HG03103 (cell line): ENCODE results near the gene ATP2B3.

Experiments
- ATAC-seq: cut with Tn5 transposase; IDR thresholded peaks from one replicate; pipeline ENCODE4 v1.9.1; 2021; ENCODE audit warnings: low read depth; ENCODE audit not compliant: unreplicated experiment

ATP2B3 gene

DNA sequence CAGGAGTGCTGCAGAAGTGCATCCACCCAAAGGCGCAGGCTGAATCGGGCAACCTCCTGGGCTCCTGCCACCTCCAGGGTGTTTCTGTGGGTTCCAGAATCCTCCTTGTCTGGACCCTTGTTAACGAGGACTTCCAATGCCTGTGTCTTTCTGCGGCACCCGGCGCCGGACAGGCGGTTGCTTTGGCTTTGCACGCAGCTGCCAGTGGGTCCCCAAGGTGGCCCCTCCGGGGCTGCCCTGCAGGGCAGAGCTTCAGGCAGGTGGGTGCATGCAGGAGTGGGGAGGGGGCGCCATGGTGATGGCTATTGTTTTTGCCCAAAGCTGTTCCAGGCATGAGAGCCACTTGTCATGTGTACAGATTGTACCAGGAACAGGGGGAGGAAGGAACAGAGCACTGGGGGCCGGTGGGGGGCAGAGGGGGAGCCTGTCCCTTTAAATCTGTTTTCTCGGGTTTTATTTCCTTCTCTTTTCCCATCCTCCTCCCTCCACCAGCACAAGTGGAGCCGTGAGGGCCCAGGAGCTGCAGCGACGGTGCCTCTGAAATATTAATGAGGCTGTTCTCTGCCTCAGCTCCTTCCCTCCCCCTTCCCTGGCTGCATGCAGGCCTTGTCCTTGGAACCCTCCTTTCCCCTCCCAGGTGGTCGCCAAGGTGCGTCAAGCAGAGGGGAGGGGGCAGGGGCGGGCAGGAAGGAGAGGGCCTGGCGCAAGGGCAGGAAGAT lies 13.1 kb downstream of the ATP2B3 start:
- no peak for ATAC-seq

DNA sequence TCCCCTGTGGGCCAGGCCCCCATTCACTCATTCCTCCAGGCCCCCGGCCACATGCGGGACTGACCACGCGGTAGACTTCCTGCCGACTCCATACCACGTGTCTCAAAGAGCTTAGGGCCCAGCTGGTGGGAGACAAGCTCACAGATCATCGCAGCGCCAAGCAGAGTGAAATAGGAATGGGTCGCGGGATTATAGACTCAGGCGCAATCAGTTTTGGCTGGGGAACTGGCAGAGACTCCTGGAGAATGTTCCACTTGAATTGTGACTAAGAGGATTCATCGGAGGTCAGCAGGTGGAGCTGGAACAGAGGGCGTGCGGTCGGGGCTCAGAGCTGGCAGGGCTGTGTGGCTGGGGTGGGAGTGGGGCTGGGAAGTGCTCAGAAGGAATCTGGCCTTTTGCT lies 15.6 kb downstream of the ATP2B3 start:
- ATAC-seq, result no peak

DNA sequence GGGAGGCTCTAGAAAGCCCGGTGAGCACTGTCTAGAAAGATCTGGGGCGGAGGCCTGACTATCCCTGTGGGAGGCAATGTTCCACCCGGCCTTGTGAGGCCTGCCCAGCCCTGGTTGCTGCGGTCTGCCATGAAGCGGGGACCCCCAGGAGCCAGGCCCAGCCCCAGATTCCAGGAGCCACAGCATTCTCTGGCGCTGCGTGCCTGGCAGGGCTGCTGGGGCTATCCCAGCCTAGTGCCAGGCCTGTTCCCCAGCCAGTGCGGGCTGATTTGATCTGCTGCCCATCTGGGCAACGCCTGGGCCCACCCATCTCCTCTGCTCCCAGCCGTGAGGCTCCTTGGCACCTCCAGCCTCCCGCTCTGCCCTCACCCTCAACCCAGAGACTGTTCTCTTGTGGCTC lies 19.6 kb downstream of the ATP2B3 start:
- no peak for ATAC-seq

DNA sequence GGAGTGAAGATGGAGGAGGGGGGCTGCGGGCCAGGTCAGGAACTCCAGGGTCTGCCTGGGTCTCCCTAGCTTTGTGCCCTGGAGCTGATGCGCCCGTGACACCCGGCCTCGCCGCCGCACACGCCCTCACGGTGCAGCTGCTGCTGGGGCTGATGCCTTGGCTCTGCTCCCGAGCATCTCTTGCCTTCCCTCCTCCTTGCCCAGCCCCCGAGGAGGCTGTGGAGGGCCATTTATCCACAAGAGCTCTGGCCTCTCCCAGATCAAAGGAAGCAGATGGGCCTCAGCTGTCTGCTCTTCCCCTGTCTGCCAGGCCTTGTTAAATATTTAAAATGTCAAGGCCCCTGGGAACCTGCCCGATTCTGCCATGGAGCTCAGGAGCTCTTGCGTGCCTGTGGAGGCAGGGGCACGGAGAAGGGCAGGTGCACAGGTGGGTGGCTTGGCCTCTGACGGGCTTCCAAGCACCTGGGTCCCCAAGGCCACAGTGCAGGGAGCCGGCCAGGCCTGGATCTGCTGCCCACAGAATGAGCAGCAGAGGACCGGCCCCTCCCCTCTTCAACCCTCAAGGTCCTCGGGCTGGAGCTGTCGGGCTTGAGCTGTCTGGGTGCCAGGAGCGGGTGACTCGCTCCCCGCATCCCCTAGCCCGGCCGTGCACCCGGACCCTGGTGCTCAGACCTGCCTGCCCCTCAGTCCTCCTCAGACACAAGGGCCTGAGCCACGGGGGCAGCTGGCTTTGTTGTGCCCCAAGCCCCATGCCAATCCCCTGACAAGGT lies 20.3 kb downstream of the ATP2B3 start:
- no peak for ATAC-seq

DNA sequence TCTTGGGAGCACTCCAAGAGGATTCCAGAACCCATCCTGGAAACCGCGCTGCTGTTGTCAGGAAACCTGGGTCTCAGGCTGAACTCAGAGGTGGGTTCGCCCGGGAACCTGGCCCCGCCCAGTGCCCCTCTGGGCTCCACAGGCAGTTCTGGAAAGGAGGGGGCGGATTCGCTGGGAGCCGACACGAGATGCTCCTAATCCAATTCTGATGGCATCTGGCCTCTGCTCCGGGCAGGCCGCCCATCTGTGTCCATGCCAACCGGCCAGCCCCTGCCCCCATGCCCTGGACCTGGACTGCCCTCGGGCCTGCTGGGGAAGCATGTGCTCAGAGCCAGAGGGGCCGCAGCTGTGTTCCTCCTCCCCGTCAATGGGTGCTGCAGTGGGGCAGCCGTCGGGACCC lies 21.0 kb downstream of the ATP2B3 start:
- ATAC-seq, result no peak

DNA sequence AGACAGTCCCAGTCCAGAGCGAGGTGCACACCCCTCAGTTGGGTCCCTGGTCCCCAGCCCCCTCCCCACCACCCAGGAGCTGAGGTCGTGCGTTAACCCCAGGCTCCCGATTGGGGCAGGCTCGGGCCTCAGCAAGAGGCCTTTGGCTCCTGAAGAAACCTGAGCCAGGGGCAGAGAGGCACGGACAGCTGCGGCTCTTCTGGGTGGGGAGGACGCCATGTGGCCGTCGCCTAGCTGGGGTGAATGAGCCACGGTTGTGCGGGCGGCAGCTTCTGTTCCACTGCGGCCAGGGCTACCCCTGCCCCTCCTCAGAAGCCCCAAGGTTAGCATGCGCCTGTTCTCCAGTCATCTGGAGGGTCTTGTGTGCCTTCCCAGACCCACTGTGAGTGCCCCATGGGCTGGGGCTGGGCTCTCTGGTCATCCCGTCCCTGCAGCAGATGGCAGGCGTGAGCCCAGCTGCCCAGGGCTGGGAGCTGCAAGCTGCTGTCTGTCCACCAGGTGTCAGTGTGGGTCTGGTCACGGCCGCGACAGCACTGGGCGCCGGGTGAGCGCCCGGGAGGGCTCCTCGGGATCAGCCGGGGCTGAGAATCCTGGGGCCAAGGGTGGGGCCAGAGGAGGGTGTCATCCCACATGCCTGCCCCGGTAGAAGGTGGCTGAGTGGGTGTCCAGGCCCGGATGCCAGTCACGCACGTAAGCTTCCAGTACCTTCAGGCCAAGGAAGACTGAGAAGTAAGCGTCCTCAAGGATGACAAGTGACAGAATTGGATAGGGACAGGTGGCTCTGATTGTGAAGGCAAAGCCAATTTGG lies 21.9 kb downstream of the ATP2B3 start:
- no peak for ATAC-seq

DNA sequence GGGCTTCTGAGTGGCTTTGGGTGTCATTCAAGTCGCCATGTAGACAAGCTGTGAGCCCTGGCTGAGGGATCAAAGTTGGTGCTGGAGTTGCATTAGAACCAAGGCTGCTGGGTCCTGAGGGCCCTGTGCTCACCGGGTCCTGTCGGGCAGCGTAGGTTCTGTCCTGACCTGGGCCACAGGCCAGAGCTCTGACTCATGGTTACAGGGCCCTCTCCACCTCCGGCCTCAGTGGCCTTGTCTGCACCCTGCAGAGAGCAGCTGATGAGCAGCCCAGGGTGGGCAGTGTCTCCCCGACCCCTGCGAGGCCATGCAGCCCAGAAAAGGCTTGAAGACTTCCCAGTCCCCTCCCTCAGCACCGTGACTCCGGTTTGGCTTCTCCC lies 22.5 kb downstream of the ATP2B3 start:
- no peak for ATAC-seq

DNA sequence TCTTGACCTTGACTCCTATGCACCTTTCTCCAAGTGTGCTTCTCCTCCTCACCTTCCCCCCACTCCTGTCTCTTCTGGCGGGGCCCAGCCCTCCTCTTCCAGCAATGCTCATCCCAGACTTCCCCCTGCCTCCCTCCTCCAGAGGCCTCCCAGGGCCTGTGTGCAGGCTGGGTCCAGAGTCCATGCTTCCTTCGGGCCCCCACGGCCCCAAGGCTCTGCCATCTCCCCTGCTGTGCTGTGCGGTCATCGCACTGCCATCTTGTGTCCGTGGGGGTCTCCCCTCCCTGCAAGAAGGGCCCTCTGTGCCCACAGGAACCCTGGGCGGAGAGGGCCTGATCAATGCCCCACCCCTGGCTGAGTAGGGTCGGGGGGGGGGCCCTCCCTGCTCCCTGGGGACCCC lies 27.3 kb downstream of the ATP2B3 start:
- no peak for ATAC-seq

DNA sequence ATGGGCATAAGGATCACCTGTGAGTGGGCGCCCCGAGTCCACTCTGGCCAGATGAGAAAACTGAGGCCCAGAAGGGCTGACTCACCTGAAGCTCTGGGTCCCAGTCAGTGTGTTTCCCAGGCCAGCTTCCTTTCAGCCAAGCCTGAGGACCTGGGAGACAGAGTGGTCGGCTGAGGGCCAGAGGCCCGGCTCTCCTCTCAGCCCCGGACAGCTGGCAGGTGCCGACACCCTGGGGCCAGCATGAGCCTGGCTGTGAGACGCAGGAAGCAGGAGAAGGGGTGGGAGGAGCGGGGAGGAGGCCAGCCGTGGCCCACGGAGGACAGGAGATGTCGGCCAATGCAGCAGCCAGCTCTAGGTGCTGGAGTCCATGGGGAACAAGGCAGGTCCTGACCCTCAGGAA lies 28.9 kb downstream of the ATP2B3 start:
- ATAC-seq, result no peak

DNA sequence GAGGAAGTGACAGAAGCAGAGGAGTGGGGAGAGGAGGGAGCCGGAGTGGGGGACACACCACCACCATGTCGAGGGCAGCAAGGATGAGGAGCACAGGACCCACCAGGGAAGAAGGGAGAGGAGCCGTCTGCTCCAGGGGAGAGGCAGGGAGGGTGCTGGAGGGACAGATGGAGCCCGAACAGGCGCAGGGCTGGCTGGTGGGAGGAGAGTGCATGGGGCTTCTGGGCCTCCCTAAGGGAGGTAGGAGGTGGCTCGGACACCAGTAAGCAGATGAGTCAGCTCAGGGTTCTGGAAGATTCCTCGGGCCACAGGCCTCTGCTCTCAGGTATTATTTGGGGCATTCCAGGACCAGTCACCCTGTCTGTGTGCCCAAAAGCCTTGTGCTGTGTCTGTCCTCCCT lies 29.8 kb downstream of the ATP2B3 start:
- no peak for ATAC-seq

DNA sequence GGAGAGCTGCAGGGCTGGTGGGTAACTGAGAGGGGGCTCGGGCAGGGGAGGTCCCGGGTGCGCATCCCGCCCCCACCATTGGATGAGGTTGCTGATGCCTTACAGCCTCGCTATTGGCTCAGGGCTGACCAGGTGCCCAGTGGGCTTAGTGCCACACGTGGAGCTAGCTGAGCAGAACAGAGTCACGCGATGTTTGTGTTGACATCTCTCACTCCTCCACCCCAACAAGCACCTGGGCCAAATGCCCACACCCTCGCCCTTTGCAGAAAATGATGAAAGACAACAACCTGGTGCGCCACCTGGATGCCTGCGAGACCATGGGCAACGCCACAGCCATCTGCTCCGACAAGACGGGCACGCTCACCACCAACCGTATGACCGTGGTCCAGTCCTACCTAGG lies 31.8 kb downstream of the ATP2B3 start:
- no peak for ATAC-seq

DNA sequence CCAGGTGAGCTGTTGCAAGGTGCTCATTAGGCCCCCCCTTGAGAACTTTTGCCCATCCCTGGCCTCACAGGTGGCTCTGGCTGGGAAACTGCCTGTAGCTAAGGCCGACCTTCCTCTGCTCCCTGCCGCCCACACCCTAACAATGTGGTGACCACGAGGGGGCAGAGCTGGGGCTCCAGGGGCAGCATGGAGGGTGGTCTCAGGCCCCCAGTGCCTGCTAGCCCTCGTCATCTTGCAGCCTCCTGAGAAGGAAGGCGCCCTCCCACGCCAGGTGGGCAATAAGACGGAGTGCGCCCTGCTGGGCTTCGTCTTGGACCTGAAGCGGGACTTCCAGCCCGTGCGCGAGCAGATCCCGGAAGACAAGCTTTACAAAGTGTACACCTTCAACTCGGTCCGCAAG lies 32.4 kb downstream of the ATP2B3 start:
- ATAC-seq, result no peak

DNA sequence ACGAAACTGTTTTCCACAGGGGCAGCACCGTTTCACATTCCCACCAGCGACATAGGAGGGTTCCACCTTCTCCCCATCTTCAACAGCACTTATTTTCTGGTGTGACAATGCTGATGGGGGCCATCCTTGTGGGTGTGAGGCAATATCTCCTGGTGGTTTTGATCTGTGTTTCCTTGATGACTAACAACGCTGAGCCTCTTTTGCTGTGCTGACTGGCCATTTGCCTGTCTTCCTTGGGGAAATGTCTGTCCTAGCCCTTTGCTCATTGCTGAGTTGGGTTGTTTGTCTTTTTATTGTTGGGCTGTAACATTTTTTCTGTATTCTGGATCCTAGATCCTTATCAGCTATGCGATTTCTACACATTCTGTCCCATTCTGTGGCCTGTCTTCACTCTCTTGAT lies 33.7 kb downstream of the ATP2B3 start:
- no peak for ATAC-seq

DNA sequence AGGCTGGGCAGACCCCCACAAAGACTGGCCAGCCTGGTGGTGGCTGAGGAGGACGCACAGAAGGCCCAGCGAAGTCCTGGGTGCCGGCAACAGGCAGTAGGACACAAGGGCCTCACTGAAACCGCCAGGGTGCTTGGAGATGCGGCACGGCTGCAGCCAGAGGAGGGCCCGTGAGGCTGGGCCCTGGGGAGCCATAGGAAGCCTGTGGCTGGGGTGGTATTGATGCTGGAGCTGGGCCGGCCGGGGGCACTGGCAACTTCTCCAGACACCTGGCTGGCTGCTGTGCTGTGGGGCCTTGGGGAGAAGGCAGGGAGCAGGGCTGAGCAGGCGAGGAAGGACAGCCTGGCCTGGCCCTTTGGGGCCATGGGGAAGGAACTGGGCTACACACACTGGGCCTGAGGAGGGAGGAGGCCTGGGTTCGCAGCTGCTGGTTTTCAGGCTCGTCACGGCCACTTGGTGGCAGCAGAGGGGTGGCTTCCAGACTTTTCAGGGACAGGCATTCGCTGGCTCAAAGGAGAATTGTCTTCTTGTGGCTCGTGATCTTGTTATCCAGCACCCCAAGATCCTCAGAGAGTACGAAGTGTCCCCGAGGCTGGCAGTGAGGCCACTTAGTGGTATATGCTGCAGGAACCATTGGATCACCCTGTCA lies 37.2 kb downstream of the ATP2B3 start:
- ATAC-seq, result no peak

DNA sequence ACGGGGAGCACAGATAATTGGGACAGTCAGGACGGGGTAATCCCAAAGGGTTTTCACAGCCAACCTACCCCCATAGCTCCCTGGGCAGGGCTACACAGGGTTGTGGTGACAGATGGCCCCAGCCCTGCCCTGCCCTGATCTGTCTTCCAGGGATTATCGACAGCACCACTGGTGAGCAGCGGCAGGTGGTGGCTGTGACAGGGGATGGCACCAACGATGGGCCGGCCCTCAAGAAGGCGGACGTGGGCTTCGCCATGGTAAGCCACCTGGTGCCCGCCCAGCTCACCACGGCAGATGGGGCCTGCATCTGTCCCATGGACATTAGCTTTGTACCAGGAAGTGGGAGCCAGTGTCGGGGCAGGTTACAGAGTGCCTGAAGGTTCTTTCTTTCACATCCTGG lies 39.3 kb downstream of the ATP2B3 start:
- no peak for ATAC-seq

DNA sequence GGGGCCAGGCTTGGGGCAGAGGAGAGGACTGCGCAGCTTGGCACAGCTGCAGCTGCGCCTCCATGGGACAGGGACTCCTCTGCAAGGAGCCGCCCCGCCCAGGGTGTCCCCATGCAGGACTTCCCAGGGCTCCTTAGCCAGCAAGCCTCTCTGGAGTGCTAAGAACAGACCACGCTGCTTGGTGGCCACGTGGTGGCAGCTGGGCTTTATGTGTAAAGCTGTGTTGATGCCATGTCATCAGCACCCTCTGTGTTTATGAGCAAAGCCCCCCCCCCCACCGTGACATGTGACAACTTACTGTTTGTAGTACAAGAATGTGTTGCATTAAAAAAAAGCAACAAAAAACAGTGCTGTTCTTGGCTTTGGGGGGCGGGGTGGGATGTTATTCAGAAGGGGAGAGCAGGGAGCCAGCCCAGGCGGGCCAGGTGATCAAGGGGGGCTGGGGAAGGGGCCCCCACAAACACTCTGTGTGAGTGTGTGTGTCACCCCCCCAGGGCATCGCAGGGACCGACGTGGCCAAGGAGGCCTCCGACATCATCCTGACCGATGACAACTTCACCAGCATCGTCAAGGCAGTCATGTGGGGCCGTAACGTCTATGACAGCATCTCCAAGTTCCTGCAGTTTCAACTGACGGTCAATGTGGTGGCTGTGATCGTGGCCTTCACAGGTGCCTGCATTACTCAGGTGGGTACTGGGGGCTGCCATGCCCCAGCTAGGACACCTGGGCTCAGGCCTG lies 40.3 kb downstream of the ATP2B3 start:
- no peak for ATAC-seq

DNA sequence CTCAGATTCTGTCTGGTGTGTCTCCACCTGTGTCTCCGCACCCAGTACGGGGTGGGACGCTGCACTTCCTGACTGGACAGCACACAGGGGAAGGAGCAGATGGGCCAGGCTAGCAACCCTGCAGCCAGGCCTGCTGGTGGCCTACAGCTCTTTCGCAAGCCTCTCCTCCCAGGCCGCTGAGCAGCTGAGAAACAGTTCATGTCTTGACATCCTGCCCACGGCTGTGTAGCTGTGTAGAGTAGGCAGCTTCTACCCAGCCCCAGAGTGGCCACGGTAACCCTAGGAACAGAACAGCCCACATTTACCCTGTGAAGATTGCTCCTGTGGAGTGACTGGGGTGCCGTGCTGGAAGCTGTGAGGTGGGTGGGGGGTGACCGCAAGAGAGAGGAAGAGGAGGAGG lies 42.6 kb downstream of the ATP2B3 start:
- no peak for ATAC-seq

DNA sequence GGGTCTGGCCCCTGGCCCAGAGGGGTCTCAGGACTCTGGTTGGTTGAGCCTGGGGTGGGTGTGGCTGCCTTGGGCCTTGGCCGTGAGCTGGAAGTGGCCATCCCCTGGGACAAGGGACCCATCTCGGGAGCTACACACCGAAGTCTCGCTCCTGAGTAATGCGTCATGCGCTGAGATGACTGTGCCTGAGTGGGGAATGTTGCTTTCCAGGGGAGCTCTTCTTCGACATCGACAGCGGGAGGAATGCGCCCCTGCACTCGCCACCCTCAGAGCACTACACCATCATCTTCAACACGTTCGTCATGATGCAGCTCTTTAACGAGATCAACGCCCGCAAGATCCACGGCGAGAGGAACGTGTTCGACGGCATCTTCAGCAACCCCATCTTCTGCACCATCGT lies 43.0 kb downstream of the ATP2B3 start:
- no peak for ATAC-seq

DNA sequence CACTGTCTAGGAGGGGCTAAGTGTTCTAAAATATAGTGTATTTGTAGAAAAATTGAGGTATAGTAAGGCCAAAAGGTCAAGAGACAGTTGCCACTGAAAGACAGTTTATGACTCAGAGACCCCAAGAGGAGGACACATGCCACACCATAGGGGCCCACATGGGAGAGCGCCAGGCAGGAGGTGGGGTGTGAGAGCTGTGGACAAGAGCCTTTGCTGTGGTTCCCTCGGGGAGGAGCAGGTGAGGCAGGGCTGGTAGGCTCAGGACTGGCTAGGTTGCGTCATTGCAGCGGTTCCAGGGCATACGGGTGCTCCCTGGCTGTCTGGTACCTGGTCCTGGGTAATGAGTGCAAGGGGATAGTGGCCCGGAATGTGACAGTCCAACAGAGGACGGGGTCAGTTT lies 43.9 kb downstream of the ATP2B3 start:
- ATAC-seq, result no peak

DNA sequence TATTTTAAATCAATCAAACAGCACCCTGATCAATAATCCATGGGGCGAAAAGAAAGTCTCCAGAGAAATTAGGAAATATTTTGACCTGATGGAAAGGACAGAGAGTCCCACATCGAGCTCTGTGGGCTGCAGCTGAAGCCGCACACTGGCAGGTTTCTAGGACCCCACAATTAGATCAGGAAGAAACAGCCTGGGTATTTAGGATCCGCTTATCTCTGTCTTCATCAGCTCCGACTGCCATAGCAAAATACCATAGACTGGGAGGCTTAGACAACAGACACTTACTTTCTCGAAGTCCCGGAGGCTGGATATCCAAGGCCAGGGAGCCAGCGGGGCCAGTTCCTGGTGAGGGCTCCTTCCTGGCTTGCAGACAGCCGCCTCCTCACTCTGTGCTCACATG lies 45.1 kb downstream of the ATP2B3 start:
- ATAC-seq, result no peak
